Breast epithelium (tissue), 3 donors: ENCODE data around the gene ASTN1.

Source experiments
- POLR2A ChIP-seq: fragments of 450-650 bp; IDR thresholded peaks from one replicate; pipeline ENCODE4 v1.6.1; 2016; ENCODE audit warnings: antibody characterized with exemption, mild to moderate bottlenecking, moderate library complexity
- TF ChIP-seq, protein P1 (sequence below), 3 donors: fragments of 450-650 bp; IDR thresholded peaks; one replicate each; pipeline ENCODE4 v1.5.1; 2016 to 2017; ENCODE audit warnings: antibody characterized with exemption in 3 of 3, mild to moderate bottlenecking in 3 of 3, moderate library complexity in 3 of 3

DNA sequence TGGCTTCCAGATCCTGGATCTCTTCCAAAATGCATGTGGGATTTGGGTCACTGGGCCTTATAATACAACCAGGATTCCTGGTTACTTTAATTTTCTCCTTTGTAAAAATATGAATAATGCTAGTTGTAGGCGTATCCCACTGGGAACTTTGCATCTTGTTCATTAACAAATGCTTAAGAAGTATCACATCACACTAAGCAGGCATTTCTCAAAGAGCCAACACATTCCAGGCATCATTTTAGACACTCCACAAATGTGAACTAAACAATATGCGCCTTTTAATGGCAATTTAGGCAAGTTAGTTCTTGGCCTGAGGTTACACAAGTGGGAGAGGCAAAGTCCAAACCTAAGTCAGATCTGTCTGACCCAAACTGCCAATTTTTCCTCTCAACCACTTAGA, 22.1 kb upstream of the ASTN1 start:
- TF ChIP-seq, protein P1, sequence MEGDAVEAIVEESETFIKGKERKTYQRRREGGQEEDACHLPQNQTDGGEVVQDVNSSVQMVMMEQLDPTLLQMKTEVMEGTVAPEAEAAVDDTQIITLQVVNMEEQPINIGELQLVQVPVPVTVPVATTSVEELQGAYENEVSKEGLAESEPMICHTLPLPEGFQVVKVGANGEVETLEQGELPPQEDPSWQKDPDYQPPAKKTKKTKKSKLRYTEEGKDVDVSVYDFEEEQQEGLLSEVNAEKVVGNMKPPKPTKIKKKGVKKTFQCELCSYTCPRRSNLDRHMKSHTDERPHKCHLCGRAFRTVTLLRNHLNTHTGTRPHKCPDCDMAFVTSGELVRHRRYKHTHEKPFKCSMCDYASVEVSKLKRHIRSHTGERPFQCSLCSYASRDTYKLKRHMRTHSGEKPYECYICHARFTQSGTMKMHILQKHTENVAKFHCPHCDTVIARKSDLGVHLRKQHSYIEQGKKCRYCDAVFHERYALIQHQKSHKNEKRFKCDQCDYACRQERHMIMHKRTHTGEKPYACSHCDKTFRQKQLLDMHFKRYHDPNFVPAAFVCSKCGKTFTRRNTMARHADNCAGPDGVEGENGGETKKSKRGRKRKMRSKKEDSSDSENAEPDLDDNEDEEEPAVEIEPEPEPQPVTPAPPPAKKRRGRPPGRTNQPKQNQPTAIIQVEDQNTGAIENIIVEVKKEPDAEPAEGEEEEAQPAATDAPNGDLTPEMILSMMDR (IDR thresholded peaks at IDR 0.05) = no peak
- TF ChIP-seq POLR2A = no peak
